GM12864 (cell line): ENCODE results near the gene PPCDC.
A peak's percentile ranks its signal among the peaks of the same experiment; 100 is the strongest.

Source experiments
- DNase-seq: peaks from one replicate; pipeline ENCODE4 v3.0.0-alpha.2; 2011; ENCODE audit warnings: low read depth
- H3K4me3 ChIP-seq: 2 replicates; pipeline ENCODE4 v1.5.1; 2011; ENCODE audit warnings: mild to moderate bottlenecking, low read depth, low read length, control low read depth
- CTCF ChIP-seq: IDR thresholded peaks from 2 replicates; pipeline ENCODE4 v1.5.1; 2011; ENCODE audit warnings: low read depth, mild to moderate bottlenecking, moderate library complexity, low read length, control low read depth, inconsistent platforms; ENCODE audit errors: missing control alignments

The PPCDC gene

GRCh38 chr15:75023181-75023871 lies at the start of gene PPCDC:
Gene PPCDC, plus strand, starts transcription at chr15:75023590. Its CDS starts 4,729 bp downstream, at chr15:75028319.
- peak; percentile 88 for DNase-seq
- no peak for TF ChIP-seq CTCF
- peak within 1 kb of the TSS; percentile 93 for H3K4me3 ChIP-seq

- TF ChIP-seq CTCF = peak; percentile 17
- no peak overlapping the region for H3K4me3 ChIP-seq
- DNase-seq = no peak
These were observed 47.2 kb upstream of the PPCDC start for GRCh38 chr15:74976159-74976558.

- H3K4me3 ChIP-seq = no peak overlapping the region
- no peak for TF ChIP-seq CTCF
- DNase-seq = no peak
These were observed 45.8 kb upstream of the PPCDC start for GRCh38 chr15:74977599-74977998.

- TF ChIP-seq CTCF = no peak
- DNase-seq = no peak
These were observed 45.3 kb upstream of the PPCDC start for GRCh38 chr15:74978077-74978476.

GRCh38 chr15:74978503-74978902 lies 44.9 kb upstream of the PPCDC start:
- no peak overlapping the region for H3K4me3 ChIP-seq
- no peak for DNase-seq
- no peak for TF ChIP-seq CTCF

More at GRCh38 chr15:74978077-74978476, 45.3 kb upstream of the PPCDC start:
- no peak overlapping the region for H3K4me3 ChIP-seq

- no peak for DNase-seq
- no peak for TF ChIP-seq CTCF
- no peak overlapping the region for H3K4me3 ChIP-seq
These were observed 41.2 kb upstream of the PPCDC start for GRCh38 chr15:74982183-74982582.

- no peak overlapping the region for H3K4me3 ChIP-seq
- no peak for TF ChIP-seq CTCF
- no peak for DNase-seq
These were observed 39.6 kb upstream of the PPCDC start for GRCh38 chr15:74983725-74984231.
